H1 (cell line): ENCODE data around the gene S1PR1. TPM values are rescaled to one million over a fixed set of nuclear protein-coding genes. Genes with fewer than 3 reads are reported as not detected.
A peak's percentile ranks its signal among the peaks of the same experiment; 100 is the strongest.

Source experiments
- CTCF ChIA-PET: fragments of 300-600 bp; sonication (Branson Sonifier 250); formaldehyde crosslinking; loops from one replicate; lab custom pipeline; 2021; ENCODE audit not compliant: partially characterized antibody; lab: Charles Lee
- POLR2A ChIA-PET: fragments of 300-600 bp; sonication (Branson Sonifier 250); formaldehyde crosslinking; loops from one replicate; lab custom pipeline; 2021; ENCODE audit warnings: inconsistent platforms; ENCODE audit not compliant: partially characterized antibody; lab: Charles Lee
- DNase-seq, 2 experiments: peaks; one replicate each; pipeline versions ENCODE4 v3.0.0 to v3.0.0-alpha.2; 2010 to 2022; ENCODE audit warnings: low spot score in 2 of 2, low read depth in 1 of 2, mixed read lengths in 1 of 2
- FAIRE-seq: peaks from 2 replicates; lab custom pipeline; 2011; peaks lifted over from hg19 to GRCh38; lab: Jason Lieb, UNC
- H2AFZ ChIP-seq: 2 replicates; pipeline ENCODE4 v1.8.1; 2012; ENCODE audit warnings: low read length, inconsistent platforms
- H2AK5ac ChIP-seq: 2 replicates; pipeline ENCODE4 v1.6.1; 2013; ENCODE audit warnings: low read depth, low read length
- H2BK120ac ChIP-seq: replicated peaks from 2 replicates; pipeline ENCODE3; 2013; ENCODE audit warnings: low read depth, low read length, inconsistent platforms
- H2BK12ac ChIP-seq: 2 replicates; pipeline ENCODE4 v1.6.1; 2013; ENCODE audit warnings: low read depth, low read length
- H2BK15ac ChIP-seq: 2 replicates; pipeline ENCODE4 v1.6.1; 2013; ENCODE audit warnings: low read length
- H2BK20ac ChIP-seq: 2 replicates; pipeline ENCODE4 v1.6.1; 2013; ENCODE audit warnings: low read length
- H2BK5ac ChIP-seq: 2 replicates; pipeline ENCODE4 v1.6.1; 2013; ENCODE audit warnings: low read depth, low read length
- H3K14ac ChIP-seq: 2 replicates; pipeline ENCODE4 v1.6.1; 2013; ENCODE audit warnings: inconsistent platforms; ENCODE audit not compliant: insufficient read length
- H3K18ac ChIP-seq: 2 replicates; pipeline ENCODE4 v1.6.1; 2013; ENCODE audit warnings: low read length; ENCODE audit errors: extremely low read depth
- H3K23ac ChIP-seq: 2 replicates; pipeline ENCODE4 v1.6.1; 2013; ENCODE audit warnings: inconsistent platforms; ENCODE audit not compliant: insufficient read length
- H3K23me2 ChIP-seq: 2 replicates; pipeline ENCODE4 v1.6.1; 2013; ENCODE audit warnings: low read depth, low read length
- H3K27ac ChIP-seq: 2 replicates; pipeline ENCODE4 v1.6.1; 2011; ENCODE audit warnings: low read depth, low read length, inconsistent platforms
- H3K27me3 ChIP-seq, 4 experiments: replicated peaks in 1 of 4; 1 replicate in 1 of 4; 2 replicates in 3 of 4; pipeline versions ENCODE4 v1.6.1 to v1.8.1; 2011 to 2013; ENCODE audit warnings: low read length in 3 of 4, mild to moderate bottlenecking in 3 of 4, inconsistent platforms in 2 of 4, mixed read lengths in 2 of 4, moderate library complexity in 1 of 4; ENCODE audit not compliant: control insufficient read depth in 3 of 4, insufficient read depth in 3 of 4; ENCODE audit errors: extremely low read depth in 1 of 4
- H3K36me3 ChIP-seq, 4 experiments: 2 replicates each; pipeline versions ENCODE4 v1.6.1 to v1.8.1; 2011 to 2013; ENCODE audit warnings: mild to moderate bottlenecking in 4 of 4, low read length in 3 of 4, moderate library complexity in 2 of 4, control low read depth in 1 of 4, inconsistent platforms in 1 of 4; ENCODE audit not compliant: insufficient read depth in 4 of 4, control insufficient read depth in 2 of 4
- H3K4ac ChIP-seq: replicated peaks from 2 replicates; pipeline ENCODE3; 2013; ENCODE audit warnings: low read length, low read depth, mixed read lengths, inconsistent platforms; ENCODE audit not compliant: insufficient read length
- H3K4me1 ChIP-seq, 4 experiments: replicated peaks in 1 of 4; 1 replicate in 1 of 4; 2 replicates in 3 of 4; pipeline versions ENCODE4 v1.6.1 to v1.8.1; 2011 to 2013; ENCODE audit warnings: low read length in 3 of 4, inconsistent platforms in 2 of 4, mixed read lengths in 1 of 4; ENCODE audit not compliant: insufficient read depth in 4 of 4, control insufficient read depth in 3 of 4
- H3K4me2 ChIP-seq, 2 experiments: 2 replicates each; pipeline versions ENCODE4 v1.6.1 to v1.8.1; 2011 to 2013; ENCODE audit warnings: low read depth in 2 of 2, low read length in 2 of 2, control low read depth in 1 of 2, inconsistent platforms in 1 of 2, mild to moderate bottlenecking in 1 of 2; ENCODE audit not compliant: insufficient read depth in 1 of 2
- H3K4me3 ChIP-seq, 4 experiments: fragments of 200-600, 300-600 bp in 1 of 4; sonication (generic), shearing (Covaris generic), sonication (Bioruptor Twin) in 1 of 4; 2 replicates each; pipeline versions ENCODE4 v1.5.1 to v1.8.1; 2011 to 2016; ENCODE audit warnings: low read length in 4 of 4, low read depth in 3 of 4, control low read depth in 2 of 4, inconsistent platforms in 2 of 4, mild to moderate bottlenecking in 2 of 4, mixed read lengths in 1 of 4, moderate library complexity in 1 of 4; ENCODE audit not compliant: insufficient read depth in 2 of 4; ENCODE audit errors: extremely low read depth in 1 of 4
- H3K56ac ChIP-seq: replicated peaks from 2 replicates; pipeline ENCODE3; 2013; ENCODE audit warnings: low read depth, mild to moderate bottlenecking, mixed read lengths, low read length, inconsistent platforms; ENCODE audit not compliant: insufficient read length
- H3K79me1 ChIP-seq: 2 replicates; pipeline ENCODE4 v1.6.1; 2013; ENCODE audit warnings: low read depth, low read length, control low read depth
- H3K79me2 ChIP-seq, 2 experiments: 2 replicates each; pipeline versions ENCODE4 v1.6.1 to v1.8.1; 2012 to 2013; ENCODE audit warnings: low read length in 2 of 2, mild to moderate bottlenecking in 2 of 2, inconsistent platforms in 1 of 2; ENCODE audit not compliant: insufficient read depth in 2 of 2, control insufficient read depth in 1 of 2
- H3K9ac ChIP-seq, 4 experiments: replicated peaks in 1 of 4; 1 replicate in 1 of 4; 2 replicates in 3 of 4; pipeline versions ENCODE4 v1.6.1 to v1.8.1; 2011 to 2013; ENCODE audit warnings: low read depth in 3 of 4, low read length in 3 of 4, control low read depth in 2 of 4, mild to moderate bottlenecking in 2 of 4, moderate library complexity in 2 of 4, inconsistent platforms in 1 of 4; ENCODE audit errors: extremely low read depth in 1 of 4
- H3K9me3 ChIP-seq, 2 experiments: 2 replicates each; pipeline versions ENCODE4 v1.6.1 to v1.8.1; 2012 to 2013; ENCODE audit warnings: mild to moderate bottlenecking in 2 of 2, moderate library complexity in 2 of 2, control low read depth in 1 of 2, inconsistent platforms in 1 of 2, low read depth in 1 of 2, low read length in 1 of 2, mixed read lengths in 1 of 2; ENCODE audit not compliant: insufficient read depth in 2 of 2
- H4K20me1 ChIP-seq, 2 experiments: replicated peaks in 1 of 2; 2 replicates each; pipeline versions ENCODE3 to v1.8.1; 2011 to 2013; ENCODE audit warnings: inconsistent platforms in 2 of 2, low read length in 2 of 2, mild to moderate bottlenecking in 1 of 2; ENCODE audit not compliant: insufficient read depth in 2 of 2, control insufficient read depth in 1 of 2
- H4K5ac ChIP-seq: 2 replicates; pipeline ENCODE4 v1.6.1; 2013; ENCODE audit warnings: low read length, low read depth, mixed read lengths, inconsistent platforms; ENCODE audit not compliant: insufficient read length
- H4K8ac ChIP-seq: 2 replicates; pipeline ENCODE4 v1.8.0; 2013; ENCODE audit warnings: mild to moderate bottlenecking, moderate library complexity, low read length, inconsistent platforms; ENCODE audit not compliant: insufficient read depth; ENCODE audit errors: extremely low read depth
- H4K91ac ChIP-seq: replicated peaks from 2 replicates; pipeline ENCODE3; 2013; ENCODE audit warnings: low read length, mixed read lengths, inconsistent platforms; ENCODE audit not compliant: insufficient read length
- BCL11A ChIP-seq, 2 experiments: IDR thresholded peaks; one replicate each; pipeline ENCODE4 v1.6.1; 2011; ENCODE audit warnings: low read depth in 2 of 2, low read length in 2 of 2, mild to moderate bottlenecking in 2 of 2
- BRCA1 ChIP-seq: IDR thresholded peaks from 2 replicates; pipeline ENCODE4 v1.6.1; 2012; ENCODE audit warnings: low read depth, low read length, improper control_type of control experiment
- CTCF ChIP-seq, 3 experiments: IDR thresholded peaks; 1 replicate in 2 of 3; 2 replicates in 1 of 3; pipeline versions ENCODE4 v1.5.1 to v1.6.1; 2011; ENCODE audit warnings: low read length in 3 of 3, mild to moderate bottlenecking in 3 of 3, inconsistent platforms in 2 of 3, low read depth in 1 of 3, moderate library complexity in 1 of 3; ENCODE audit not compliant: insufficient read depth in 1 of 3; ENCODE audit errors: control extremely low read depth in 1 of 3
- HDAC6 ChIP-seq: IDR thresholded peaks from one replicate; pipeline ENCODE4 v1.7.1; 2012; ENCODE audit warnings: low read depth, mild to moderate bottlenecking, inconsistent platforms, low read length, moderate library complexity
- JUND ChIP-seq: IDR thresholded peaks from 2 replicates; pipeline ENCODE4 v1.6.1; 2011; ENCODE audit warnings: mild to moderate bottlenecking, improper control_type of control experiment, low read length
- KDM1A ChIP-seq: fragments of 200-600, 300-600 bp; sonication (generic); IDR thresholded peaks from 2 replicates; pipeline ENCODE4 v1.7.1; 2016; ENCODE audit warnings: mild to moderate bottlenecking, low read length, borderline replicate concordance
- KDM4A ChIP-seq: IDR thresholded peaks from one replicate; pipeline ENCODE4 v1.7.1; 2012; ENCODE audit warnings: low read depth, mild to moderate bottlenecking, moderate library complexity, low read length, inconsistent platforms; ENCODE audit not compliant: severe bottlenecking
- SP4 ChIP-seq: IDR thresholded peaks from 2 replicates; pipeline ENCODE4 v1.6.1; 2012; ENCODE audit warnings: low read length, inconsistent platforms
- TAF7 ChIP-seq: optimal IDR thresholded peaks from 2 replicates; pipeline ENCODE3; 2011; ENCODE audit warnings: low read depth, mild to moderate bottlenecking, inconsistent platforms, low read length, moderate library complexity, borderline replicate concordance
- WGBS, 2 experiments: shearing (Covaris generic) in 1 of 2; methylation state at CpG; one replicate each; pipeline versions ENCODE4 v1.1.6 to v1.1.7; 2013 to 2015; ENCODE audit warnings: low lambda C conversion rate in 2 of 2, mixed read lengths in 2 of 2, inconsistent platforms in 1 of 2, low coverage in 1 of 2, missing lambda C conversion rate in 1 of 2; ENCODE audit not compliant: insufficient replicate concordance in 2 of 2, insufficient coverage in 1 of 2, insufficient read length in 1 of 2; ENCODE audit errors: extremely low coverage in 1 of 2, missing lambda C conversion rate in 1 of 2; 5-methylcytosine and 5-hydroxymethylcytosine counted together
- polyA plus RNA-seq, 7 experiments: library from polyadenylated mRNA; depleted of rRNA in 3 of 7; stranded (reverse) in 5 of 7; unstranded in 2 of 7; fragments of >200 nt in 5 of 7; fragments of 200-250 nt in 2 of 7; gene quantifications; 1 replicate in 5 of 7; 2 replicates in 1 of 7; 4 replicates in 1 of 7; pipeline versions ENCODE4 v1.2.1 to v1.2.3, GENCODE V29; 2011 to 2013; ENCODE audit warnings: missing spikeins in 2 of 7, mixed read lengths in 2 of 7
- total RNA-seq: library from RNA; stranded (reverse); fragmentation: NEBNext Ultra II Directional; extraction: Animal tissue kit (Norgen Biotek cat#: 25700); gene quantifications from 2 replicates; pipeline ENCODE4 v1.2.1, GENCODE V29; 2021

S1PR1 gene
- total and polyA plus RNA-seq, 2 of the 8 experiments (the other 6 are each of a cell fraction or from before 2014, with no cell fraction given): 3.5 to 5.5 TPM

- no peak overlapping the region for H3K27ac ChIP-seq
- H3K79me1 ChIP-seq: no peaks in the 10 kb centered on the region
- no peak overlapping the region for H4K5ac ChIP-seq
- peaks cover 0 to 27% (median 13%) of the 10 kb centered on the region in 4 experiments; a peak in 5 of 7 replicates for H3K27me3 ChIP-seq
- ChIA-PET POLR2A (no interaction called here), CTCF (interaction anchor here (0.5 to 5.0 kb wide), 53 partner anchors 8 to 1429 kb away, joined by 3 to 41 read pairs (median 4); no protein-coding TSS in a partner anchor)
- peaks cover 0 to 2% (median 0%) of the 10 kb centered on the region in 4 experiments; a peak in 1 of 8 replicates for H3K36me3 ChIP-seq
- no peak overlapping the region for H3K23ac ChIP-seq
- peaks cover 18% of the 10 kb centered on the region for H3K23me2 ChIP-seq
- H4K8ac ChIP-seq: no peak overlapping the region
- no peak overlapping the region for H2AK5ac ChIP-seq
- DNase-seq: no peak
- H2BK15ac ChIP-seq: peak overlapping the region; percentile 81; the same call in 1 of the 2 replicates
- no peak overlapping the region for H2BK12ac ChIP-seq
- WGBS, 2 experiments: 95% methylated on average over 42 of the region's 42 CpGs; no CpG with 5 or more reads in 1 of the 2 experiments
- H3K79me2 ChIP-seq: no peaks in the 10 kb centered on the region
- H3K9me3 ChIP-seq: no peaks in the 10 kb centered on the region
- H2BK20ac ChIP-seq: no peak overlapping the region
- H3K9ac ChIP-seq: no peak overlapping the region
- no peak overlapping the region for H2BK120ac ChIP-seq
- H2AFZ ChIP-seq: no peak overlapping the region
- no peak overlapping the region for H4K91ac ChIP-seq
- peaks cover 0 to 10% (median 6%) of the 10 kb centered on the region in 4 experiments; a peak in 5 of 7 replicates for H3K4me1 ChIP-seq
- H3K4ac ChIP-seq: no peak overlapping the region
- H4K20me1 ChIP-seq: no peaks in the 10 kb centered on the region
- no peak for FAIRE-seq
- H3K4me3 ChIP-seq: no peak overlapping the region
- no peak overlapping the region for H3K18ac ChIP-seq
- no peak overlapping the region; a peak in 1 of 4 replicates for H3K4me2 ChIP-seq
- H3K14ac ChIP-seq: no peak overlapping the region
- H3K56ac ChIP-seq: no peak overlapping the region
- H2BK5ac ChIP-seq: no peak overlapping the region
- TF ChIP-seq TAF7: no peak
- TF ChIP-seq BRCA1: no peak
- no peak for TF ChIP-seq KDM4A
- TF ChIP-seq BCL11A (IDR thresholded peaks at IDR 0.05; ENCODE audit: low read depth in 2 of 2, low read length in 2 of 2): no peak
- TF ChIP-seq SP4: no peak
- TF ChIP-seq JUND: no peak
- TF ChIP-seq CTCF (IDR thresholded peaks at IDR 0.05; ENCODE audit: control extremely low read depth in 1 of 3, insufficient read depth in 1 of 3, low read depth in 1 of 3, low read length in 3 of 3): no peak
- no peak for TF ChIP-seq HDAC6
- no peak for TF ChIP-seq KDM1A
Measured at GRCh38 chr1:101239095-101240040, 2.5 kb downstream of the S1PR1 start.
